Thyroid gland (tissue), 4 donors: Measurements from ENCODE around the gene CHST8. TPM values are rescaled to one million over a fixed set of nuclear protein-coding genes. Genes with fewer than 3 reads are reported as not detected.

Experiments used
- DNase-seq, 2 donors: peaks; one replicate each; pipeline ENCODE4 v3.0.0-alpha.2; 2019
- H3K27ac ChIP-seq, 3 donors: fragments of 200-600 bp; sonication (generic); 1 replicate in 2 of 3; 2 replicates in 1 of 3; pipeline ENCODE4 v1.5.1; 2016 to 2019; ENCODE audit warnings: mild to moderate bottlenecking in 1 of 3, moderate library complexity in 1 of 3
- H3K27me3 ChIP-seq: fragments of 200-600 bp; sonication (generic); one replicate; pipeline ENCODE4 v1.5.1; 2019
- H3K36me3 ChIP-seq, 2 donors: fragments of 200-600 bp; sonication (generic); one replicate each; pipeline ENCODE4 v1.5.1; 2016 to 2019
- H3K4me1 ChIP-seq, 2 donors: fragments of 200-600 bp; sonication (generic); one replicate each; pipeline ENCODE4 v1.5.1; 2017 to 2019
- H3K4me3 ChIP-seq, 3 donors: fragments of 200-600 bp; sonication (generic); replicated peaks in 1 of 3; 1 replicate in 2 of 3; 2 replicates in 1 of 3; pipeline ENCODE4 v1.5.1; 2016; ENCODE audit warnings: mild to moderate bottlenecking in 1 of 3
- H3K9me3 ChIP-seq: fragments of 200-600 bp; sonication (generic); one replicate; pipeline ENCODE4 v1.5.1; 2017
- CTCF ChIP-seq, 6 experiments: fragments of 200-600 bp in 3 of 6; fragments of 450-650 bp in 3 of 6; sonication (generic) in 3 of 6; IDR thresholded peaks; one replicate each; pipeline ENCODE4 v1.5.1; 2016 to 2019; ENCODE audit warnings: antibody characterized with exemption in 6 of 6, mild to moderate bottlenecking in 2 of 6, inconsistent platforms in 1 of 6, moderate library complexity in 1 of 6
- POLR2A ChIP-seq, 2 donors: fragments of 450-650 bp; IDR thresholded peaks; one replicate each; pipeline ENCODE4 v1.6.1; 2017; ENCODE audit warnings: antibody characterized with exemption in 2 of 2, mild to moderate bottlenecking in 2 of 2, moderate library complexity in 1 of 2
- WGBS, 2 donors: methylation state at CpG; one replicate each; pipeline ENCODE4 v1.1.5; 2017; 5-methylcytosine and 5-hydroxymethylcytosine counted together
- intact Hi-C: fragments of 100-400 bp; cut with DNase I; formaldehyde crosslinking; loops from one replicate; pipeline ENCODE4 v1.15.1; 2023
- total RNA-seq, 4 donors: library from RNA; depleted of rRNA; stranded (reverse); fragments of >200 nt; gene quantifications; one replicate each; pipeline ENCODE4 v1.2.3, GENCODE V29; 2016

Gene CHST8
- 1 to 10 TPM in 2 of 4 donors, under 1 TPM in 1, not detected in 1; 0.83 to 2.6 (median 1.4) TPM for total RNA-seq

GRCh38 chr19:33621811-33622504 is at the start of gene CHST8:
Gene CHST8 (plus strand): TSS chr19:33621953. CDS start chr19:33689262, 67,309 bp downstream.
- Histone ChIP-seq H3K36me3 (no peaks in the 10 kb centered on the region), H3K9me3 (no peaks in the 10 kb centered on the region), H3K27me3 (no peaks in the 10 kb centered on the region), H3K4me3 (peak within 1 kb of the TSS in 1 of 3 donors; percentile 20), H3K27ac (no peak within 1 kb of the TSS), H3K4me1 (peaks cover 3 to 13% of the 10 kb centered on the region in 2 donors)
- DNase-seq: peak; percentile 13 to 21
- intact Hi-C loops: no loop called here
- peak in 1 of 2 donors; percentile 46 for TF ChIP-seq POLR2A (IDR thresholded peaks at IDR 0.05)
- TF ChIP-seq CTCF (IDR thresholded peaks at IDR 0.05): no peak
- 0% methylated on average over 5 of the region's 96 CpGs; no CpG with 5 or more reads in 1 of the 2 donors for WGBS, 2 donors

- no peak for DNase-seq
- no peak overlapping the region for H3K4me3 ChIP-seq
- TF ChIP-seq CTCF (IDR thresholded peaks at IDR 0.05) (no peak), POLR2A (IDR thresholded peaks at IDR 0.05) (no peak)
- no peaks in the 10 kb centered on the region for H3K36me3 ChIP-seq
- no peaks in the 10 kb centered on the region for H3K4me1 ChIP-seq
- H3K9me3 ChIP-seq: no peaks in the 10 kb centered on the region
- H3K27me3 ChIP-seq: no peaks in the 10 kb centered on the region
- 57 to 96% methylated on average over 2 of the region's 2 CpGs for WGBS, 2 donors
- intact Hi-C loops: no loop called here
- H3K27ac ChIP-seq: no peak overlapping the region
Observed at GRCh38 chr19:33572929-33573328, 48.8 kb upstream of the CHST8 start.

GRCh38 chr19:33574824-33575223 is 46.9 kb upstream of the CHST8 start:
- no peak for TF ChIP-seq POLR2A (IDR thresholded peaks at IDR 0.05)
- TF ChIP-seq CTCF (IDR thresholded peaks at IDR 0.05): no peak
- Histone ChIP-seq H3K27ac (no peak overlapping the region), H3K36me3 (no peaks in the 10 kb centered on the region), H3K4me3 (no peak overlapping the region), H3K9me3 (no peaks in the 10 kb centered on the region), H3K27me3 (no peaks in the 10 kb centered on the region), H3K4me1 (no peaks in the 10 kb centered on the region)
- intact Hi-C loops: no loop called here
- no peak for DNase-seq
- 88 to 93% methylated on average over 1 of the region's 1 CpG for WGBS, 2 donors

GRCh38 chr19:33578697-33579096 is 43.1 kb upstream of the CHST8 start:
- Histone ChIP-seq H3K36me3 (no peaks in the 10 kb centered on the region), H3K9me3 (no peaks in the 10 kb centered on the region), H3K27ac (no peak overlapping the region), H3K4me1 (no peaks in the 10 kb centered on the region), H3K4me3 (no peak overlapping the region), H3K27me3 (no peaks in the 10 kb centered on the region)
- DNase-seq: no peak
- intact Hi-C loops: no loop called here
- WGBS, 2 donors: 62 to 63% methylated on average over 3 of the region's 3 CpGs
- TF ChIP-seq POLR2A (IDR thresholded peaks at IDR 0.05) (no peak), CTCF (IDR thresholded peaks at IDR 0.05) (no peak)

GRCh38 chr19:33580026-33580644 is 41.6 kb upstream of the CHST8 start:
- H3K4me1 ChIP-seq: no peaks in the 10 kb centered on the region
- H3K27ac ChIP-seq: no peak overlapping the region
- intact Hi-C loops: no loop called here
- H3K36me3 ChIP-seq: no peaks in the 10 kb centered on the region
- WGBS, 2 donors: 32 to 38% methylated on average over 8 to 9 of the region's 10 CpGs
- no peak for DNase-seq
- no peak overlapping the region for H3K4me3 ChIP-seq
- no peaks in the 10 kb centered on the region for H3K27me3 ChIP-seq
- no peaks in the 10 kb centered on the region for H3K9me3 ChIP-seq
- TF ChIP-seq POLR2A (IDR thresholded peaks at IDR 0.05) (no peak), CTCF (IDR thresholded peaks at IDR 0.05) (no peak)
